HG03558 (cell line): Measurements from ENCODE around the gene MAFB.
"Not testable (repeated sequence)": the region's sequence is repeated elsewhere in the genome, so short reads cannot be mapped to it uniquely, and the experiment has no call there.

Experiments used
- ATAC-seq: cut with Tn5 transposase; IDR thresholded peaks from one replicate; pipeline ENCODE4 v1.9.1; 2021; ENCODE audit warnings: moderate number of reproducible peaks; ENCODE audit not compliant: unreplicated experiment; ENCODE audit errors: extremely low read depth

MAFB gene

GRCh38 chr20:40689100-40689942, at the start of gene MAFB:
Gene MAFB (minus strand): TSS chr20:40689236. CDS start chr20:40688850, 386 bp downstream.
- no peak for ATAC-seq

- not testable (repeated sequence) for ATAC-seq
Observed at GRCh38 chr20:40736468-40736867, 47.4 kb upstream of the MAFB start.

- ATAC-seq: no peak
Observed at GRCh38 chr20:40728996-40729395, 40.0 kb upstream of the MAFB start.

- no peak for ATAC-seq
Observed at GRCh38 chr20:40728470-40728869, 39.4 kb upstream of the MAFB start.

GRCh38 chr20:40727960-40728359, 38.9 kb upstream of the MAFB start:
- no peak for ATAC-seq

GRCh38 chr20:40726776-40727175, 37.7 kb upstream of the MAFB start:
- ATAC-seq: no peak

GRCh38 chr20:40724566-40724965, 35.5 kb upstream of the MAFB start:
- no peak for ATAC-seq

GRCh38 chr20:40720826-40721225, 31.8 kb upstream of the MAFB start:
- no peak for ATAC-seq

GRCh38 chr20:40720099-40720498, 31.1 kb upstream of the MAFB start:
- no peak for ATAC-seq

GRCh38 chr20:40718982-40719729, 30.1 kb upstream of the MAFB start:
- no peak for ATAC-seq

GRCh38 chr20:40718214-40718977, 29.4 kb upstream of the MAFB start:
- ATAC-seq: no peak

- no peak for ATAC-seq
Observed at GRCh38 chr20:40717343-40717865, 28.4 kb upstream of the MAFB start.

- no peak for ATAC-seq
Observed at GRCh38 chr20:40715491-40715890, 26.5 kb upstream of the MAFB start.

- no peak for ATAC-seq
Observed at GRCh38 chr20:40714916-40715315, 25.9 kb upstream of the MAFB start.

- no peak for ATAC-seq
Observed at GRCh38 chr20:40714109-40714508, 25.1 kb upstream of the MAFB start.

- no peak for ATAC-seq
Observed at GRCh38 chr20:40713508-40713907, 24.5 kb upstream of the MAFB start.

GRCh38 chr20:40711079-40711478, 22.0 kb upstream of the MAFB start:
- no peak for ATAC-seq

GRCh38 chr20:40710603-40711002, 21.6 kb upstream of the MAFB start:
- ATAC-seq: no peak

- ATAC-seq: no peak
Observed at GRCh38 chr20:40706977-40707582, 18.0 kb upstream of the MAFB start.

- no peak for ATAC-seq
Observed at GRCh38 chr20:40705413-40705812, 16.4 kb upstream of the MAFB start.
